HG02884 (cell line): Measurements from ENCODE around the gene ULK1.

Experiments
- ATAC-seq: cut with Tn5 transposase; IDR thresholded peaks from one replicate; pipeline ENCODE4 v1.9.1; 2021; ENCODE audit warnings: mild to moderate bottlenecking, moderate library complexity; ENCODE audit not compliant: unreplicated experiment

The ULK1 gene

GRCh38 chr12:131962069-131962468, 67.6 kb downstream of the ULK1 start:
- no peak for ATAC-seq

GRCh38 chr12:131963381-131963780, 69.0 kb downstream of the ULK1 start:
- no peak for ATAC-seq

DNA sequence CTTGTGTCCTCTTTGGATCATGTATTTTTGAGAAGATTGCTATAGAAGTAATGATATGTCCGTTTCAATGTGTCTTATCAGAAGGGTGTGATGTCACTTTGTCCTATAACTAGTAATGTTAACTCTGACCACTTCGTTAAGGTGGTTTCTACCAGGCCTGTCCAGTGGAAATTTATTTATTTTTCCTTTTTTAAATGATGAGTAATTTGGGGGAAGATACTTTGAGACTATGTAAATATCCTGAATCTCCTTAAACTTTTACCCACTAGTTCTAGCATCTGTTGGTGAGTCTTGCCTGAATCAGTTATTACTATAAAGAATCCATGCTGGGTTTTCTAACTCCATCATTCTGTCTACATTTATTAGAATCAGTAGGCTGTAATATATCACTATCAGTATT, 70.7 kb downstream of the ULK1 start:
- ATAC-seq: no peak

DNA sequence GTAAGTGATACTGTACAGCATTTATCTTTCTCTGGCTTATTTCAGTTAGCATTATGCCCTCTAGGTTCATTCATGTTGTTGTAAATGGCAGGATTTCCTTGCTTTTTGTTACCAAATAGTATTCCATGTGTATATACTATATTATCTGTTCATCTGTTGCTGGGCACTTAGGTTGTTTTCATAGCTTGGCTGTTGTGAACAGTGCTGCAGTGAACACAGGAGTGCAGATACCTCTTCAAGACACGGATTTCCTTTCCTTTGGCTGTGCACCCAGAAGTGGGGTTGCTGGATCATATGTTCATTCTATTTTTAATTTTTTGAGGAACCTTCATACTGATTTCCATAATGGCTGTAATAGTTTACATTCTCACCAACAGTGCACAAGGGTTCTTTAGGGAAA, 76.8 kb downstream of the ULK1 start:
- ATAC-seq: no peak
